H1 (cell line): ENCODE measurements around the gene MACROD2. TPM values are rescaled to one million over a fixed set of nuclear protein-coding genes. Genes with fewer than 3 reads are reported as not detected.

Experiments
- CHD7 ChIP-seq: fragments of 300-600 bp; sonication (generic); IDR thresholded peaks from 2 replicates; pipeline ENCODE4 v1.7.1; 2012; ENCODE audit warnings: low read length, moderate library complexity, mild to moderate bottlenecking, inconsistent platforms; ENCODE audit not compliant: insufficient replicate concordance
- CTCF ChIP-seq, 3 experiments: IDR thresholded peaks; 1 replicate in 2 of 3; 2 replicates in 1 of 3; pipeline versions ENCODE4 v1.5.1 to v1.6.1; 2011; ENCODE audit warnings: low read length in 3 of 3, mild to moderate bottlenecking in 3 of 3, inconsistent platforms in 2 of 3, low read depth in 1 of 3, moderate library complexity in 1 of 3; ENCODE audit not compliant: insufficient read depth in 1 of 3; ENCODE audit errors: control extremely low read depth in 1 of 3
- MAFK ChIP-seq: IDR thresholded peaks from 2 replicates; pipeline ENCODE4 v1.6.1; 2012; ENCODE audit warnings: low read depth, mild to moderate bottlenecking, improper control_type of control experiment, low read length
- POLR2AphosphoS5 ChIP-seq: IDR thresholded peaks from 2 replicates; pipeline ENCODE4 v1.6.1; 2011; ENCODE audit warnings: low read depth, low read length
- SIX5 ChIP-seq: IDR thresholded peaks from 2 replicates; pipeline ENCODE4 v1.6.1; 2011; ENCODE audit warnings: mild to moderate bottlenecking, low read depth, low read length
- USF2 ChIP-seq: IDR thresholded peaks from 2 replicates; pipeline ENCODE4 v1.6.1; 2011; ENCODE audit warnings: low read length, improper control_type of control experiment
- YY1 ChIP-seq: IDR thresholded peaks from 2 replicates; pipeline ENCODE4 v1.6.1; 2011; ENCODE audit warnings: low read depth, mild to moderate bottlenecking, low read length
- polyA plus RNA-seq, 7 experiments: library from polyadenylated mRNA; depleted of rRNA in 3 of 7; stranded (reverse) in 5 of 7; unstranded in 2 of 7; fragments of >200 nt in 5 of 7; fragments of 200-250 nt in 2 of 7; gene quantifications; 1 replicate in 5 of 7; 2 replicates in 1 of 7; 4 replicates in 1 of 7; pipeline versions ENCODE4 v1.2.1 to v1.2.3, GENCODE V29; 2011 to 2013; ENCODE audit warnings: missing spikeins in 2 of 7, mixed read lengths in 2 of 7
- total RNA-seq: library from RNA; stranded (reverse); fragmentation: NEBNext Ultra II Directional; extraction: Animal tissue kit (Norgen Biotek cat#: 25700); gene quantifications from 2 replicates; pipeline ENCODE4 v1.2.1, GENCODE V29; 2021

MACROD2 gene
- total and polyA plus RNA-seq, 2 of the 8 experiments (the other 6 are each of a cell fraction or from before 2014, with no cell fraction given), result 0.70 to 3.9 TPM

GRCh38 chr20:14637441-14637840 lies 642.1 kb downstream of the MACROD2 start (continued):
- no peak for TF ChIP-seq CHD7
- no peak for TF ChIP-seq SIX5
- TF ChIP-seq USF2, result no peak
- TF ChIP-seq POLR2AphosphoS5, result no peak
- no peak for TF ChIP-seq MAFK
- no peak for TF ChIP-seq CTCF (IDR thresholded peaks at IDR 0.05; ENCODE audit: control extremely low read depth in 1 of 3, insufficient read depth in 1 of 3, low read depth in 1 of 3, low read length in 3 of 3)
- no peak for TF ChIP-seq YY1
